Type B pancreatic cell (in vitro differentiated cells): ENCODE measurements around the gene GDPGP1. TPM values are rescaled to one million over a fixed set of nuclear protein-coding genes. Genes with fewer than 3 reads are reported as not detected.

Experiments used
- DNase-seq: peaks from one replicate; pipeline ENCODE4 v3.0.0; 2021; ENCODE audit warnings: mixed read lengths; ENCODE audit not compliant: unreplicated experiment; ENCODE audit errors: extremely low spot score
- H3K27ac Mint-ChIP-seq: 2 replicates; pipeline ENCODE4 v1.8.0; 2021; ENCODE audit warnings: mild to moderate bottlenecking, mixed read lengths
- H3K27me3 Mint-ChIP-seq: 2 replicates; pipeline ENCODE4 v1.8.0; 2021; ENCODE audit warnings: mixed read lengths
- H3K36me3 Mint-ChIP-seq: 2 replicates; pipeline ENCODE4 v1.8.0; 2021; ENCODE audit warnings: mixed read lengths
- H3K4me1 Mint-ChIP-seq: one replicate; pipeline ENCODE4 v1.8.0; 2021; ENCODE audit warnings: mixed read lengths; ENCODE audit not compliant: unreplicated experiment
- H3K4me3 Mint-ChIP-seq: 2 replicates; pipeline ENCODE4 v1.8.0; 2021; ENCODE audit warnings: mild to moderate bottlenecking, mixed read lengths
- H3K9me3 Mint-ChIP-seq: 2 replicates; pipeline ENCODE4 v1.8.0; 2021; ENCODE audit warnings: mixed read lengths
- CTCF ChIP-seq: fragments of 200-600 bp; sonication (generic); conservative IDR thresholded peaks from 2 replicates; pipeline ENCODE4 v1.5.0; 2021; ENCODE audit warnings: antibody characterized with exemption, mild to moderate bottlenecking
- total RNA-seq: library from RNA; stranded (reverse); gene quantifications from 2 replicates; pipeline ENCODE4 v1.2.1, GENCODE V29; 2021; ENCODE audit warnings: low replicate concordance

GDPGP1 gene
- total RNA-seq, 1 donor from 2014 or later, result 6.1 TPM

- no peak overlapping the region for H3K4me3 Mint-ChIP-seq
- H3K9me3 Mint-ChIP-seq, result no peaks in the 10 kb centered on the region
- H3K4me1 Mint-ChIP-seq, result no peaks in the 10 kb centered on the region
- no peak overlapping the region for H3K27ac Mint-ChIP-seq
- no peaks in the 10 kb centered on the region for H3K27me3 Mint-ChIP-seq
- H3K36me3 Mint-ChIP-seq, result no peaks in the 10 kb centered on the region
- TF ChIP-seq CTCF, result no peak
- DNase-seq, result no peak
Observed at GRCh38 chr15:90208356-90208755, 25.7 kb upstream of the GDPGP1 start.

- Mint-ChIP-seq H3K4me1 (no peaks in the 10 kb centered on the region), H3K27me3 (no peaks in the 10 kb centered on the region), H3K36me3 (no peaks in the 10 kb centered on the region), H3K9me3 (no peaks in the 10 kb centered on the region), H3K27ac (no peak overlapping the region), H3K4me3 (no peak overlapping the region)
- TF ChIP-seq CTCF, result no peak
- DNase-seq, result no peak
Observed at GRCh38 chr15:90209591-90209990, 24.4 kb upstream of the GDPGP1 start.

GRCh38 chr15:90210593-90210992, 23.4 kb upstream of the GDPGP1 start:
- DNase-seq, result no peak
- no peaks in the 10 kb centered on the region for H3K9me3 Mint-ChIP-seq
- TF ChIP-seq CTCF, result no peak
- H3K4me1 Mint-ChIP-seq, result peaks cover 3% of the 10 kb centered on the region
- no peaks in the 10 kb centered on the region for H3K36me3 Mint-ChIP-seq
- H3K4me3 Mint-ChIP-seq, result no peak overlapping the region
- no peaks in the 10 kb centered on the region for H3K27me3 Mint-ChIP-seq
- peak overlapping the region; percentile 60 for H3K27ac Mint-ChIP-seq

GRCh38 chr15:90211009-90211408, 23.0 kb upstream of the GDPGP1 start:
- Mint-ChIP-seq H3K27me3 (no peaks in the 10 kb centered on the region), H3K27ac (peak overlapping the region; percentile 60), H3K36me3 (no peaks in the 10 kb centered on the region), H3K4me3 (no peak overlapping the region), H3K4me1 (peaks cover 3% of the 10 kb centered on the region), H3K9me3 (no peaks in the 10 kb centered on the region)
- no peak for DNase-seq
- TF ChIP-seq CTCF, result no peak

GRCh38 chr15:90211440-90212143, 22.4 kb upstream of the GDPGP1 start:
- H3K4me3 Mint-ChIP-seq, result no peak overlapping the region
- peaks cover 3% of the 10 kb centered on the region for H3K4me1 Mint-ChIP-seq
- peak overlapping the region; percentile 74 for H3K27ac Mint-ChIP-seq
- H3K27me3 Mint-ChIP-seq, result no peaks in the 10 kb centered on the region
- H3K9me3 Mint-ChIP-seq, result no peaks in the 10 kb centered on the region
- no peak for TF ChIP-seq CTCF
- DNase-seq, result no peak
- peaks cover 3% of the 10 kb centered on the region for H3K36me3 Mint-ChIP-seq
